Measurements from ENCODE around the gene CAMK1G.

Gene CAMK1G

GRCh38 chr1:209616366-209617046, 33.0 kb downstream of the CAMK1G start:
- TF ChIP-seq POLR2A (IDR thresholded peaks at IDR 0.05; ENCODE audit: low read depth, low read length) (no peak), POLR2AphosphoS5 (IDR thresholded peaks at IDR 0.05; ENCODE audit: low read depth, low read length) (no peak), TAF1 (IDR thresholded peaks at IDR 0.05; ENCODE audit: borderline replicate concordance, low read depth, low read length) (no peak)
- no peak for FAIRE-seq
- DNase-seq (ENCODE audit: insufficient read length) = no peak

- no peak for FAIRE-seq
- TF ChIP-seq TAF1 (IDR thresholded peaks at IDR 0.05; ENCODE audit: borderline replicate concordance, low read depth, low read length) (no peak), POLR2A (IDR thresholded peaks at IDR 0.05; ENCODE audit: low read depth, low read length) (no peak), POLR2AphosphoS5 (IDR thresholded peaks at IDR 0.05; ENCODE audit: low read depth, low read length) (no peak)
Observed at GRCh38 chr1:209617047-209617673, 33.6 kb downstream of the CAMK1G start.

DNA sequence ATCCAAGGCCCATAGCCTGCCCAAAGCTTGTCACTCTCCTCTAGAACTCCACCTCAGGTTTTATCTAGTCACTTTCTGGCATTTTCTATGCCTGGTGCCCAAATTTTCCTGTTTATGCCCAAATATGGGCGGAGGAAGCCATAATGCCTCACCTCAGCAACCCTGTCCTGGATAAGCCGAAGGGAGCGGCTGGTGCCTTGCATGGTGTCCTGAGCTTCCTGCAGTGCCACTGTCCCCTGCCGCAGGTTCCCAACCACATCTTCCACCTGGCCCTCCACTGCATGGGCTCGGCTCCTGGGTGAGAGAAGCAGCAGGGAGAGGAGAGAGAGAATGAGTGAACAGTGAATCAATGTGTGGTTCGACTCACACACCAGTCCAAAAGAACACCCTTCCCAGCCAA, 34.2 kb downstream of the CAMK1G start:
- no peak for FAIRE-seq
- no peak for DNase-seq (ENCODE audit: insufficient read length)
- TF ChIP-seq POLR2A (IDR thresholded peaks at IDR 0.05; ENCODE audit: low read depth, low read length) = no peak
- no peak for TF ChIP-seq TAF1 (IDR thresholded peaks at IDR 0.05; ENCODE audit: borderline replicate concordance, low read depth, low read length)
- TF ChIP-seq POLR2AphosphoS5 (IDR thresholded peaks at IDR 0.05; ENCODE audit: low read depth, low read length) = no peak

More at GRCh38 chr1:209617047-209617673, 33.6 kb downstream of the CAMK1G start:
- DNase-seq (ENCODE audit: insufficient read length) = no peak

DNA sequence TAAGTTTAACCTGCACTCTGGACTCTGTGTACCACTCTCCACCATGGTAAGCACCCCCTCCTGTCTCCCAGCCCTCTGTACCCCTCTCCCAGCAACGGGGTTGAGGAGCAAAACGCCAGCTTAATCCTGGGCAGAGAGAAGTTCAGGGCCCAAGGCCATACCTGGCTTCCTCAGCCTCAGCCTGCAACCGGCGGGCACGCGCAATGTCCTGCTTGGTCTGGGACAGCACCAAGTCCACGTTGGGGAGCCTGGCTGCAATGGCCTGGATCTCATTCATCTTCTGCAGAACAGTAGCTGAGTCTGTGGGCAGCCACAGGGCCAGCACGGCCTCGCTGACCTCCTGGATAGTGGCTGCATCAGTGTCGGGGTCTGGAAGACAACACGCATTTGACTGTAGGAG, 34.8 kb downstream of the CAMK1G start:
- TF ChIP-seq TAF1 (IDR thresholded peaks at IDR 0.05; ENCODE audit: borderline replicate concordance, low read depth, low read length) (no peak), POLR2AphosphoS5 (IDR thresholded peaks at IDR 0.05; ENCODE audit: low read depth, low read length) (no peak), POLR2A (IDR thresholded peaks at IDR 0.05; ENCODE audit: low read depth, low read length) (no peak)
- DNase-seq (ENCODE audit: insufficient read length) (no peak), FAIRE-seq (no peak)

DNA sequence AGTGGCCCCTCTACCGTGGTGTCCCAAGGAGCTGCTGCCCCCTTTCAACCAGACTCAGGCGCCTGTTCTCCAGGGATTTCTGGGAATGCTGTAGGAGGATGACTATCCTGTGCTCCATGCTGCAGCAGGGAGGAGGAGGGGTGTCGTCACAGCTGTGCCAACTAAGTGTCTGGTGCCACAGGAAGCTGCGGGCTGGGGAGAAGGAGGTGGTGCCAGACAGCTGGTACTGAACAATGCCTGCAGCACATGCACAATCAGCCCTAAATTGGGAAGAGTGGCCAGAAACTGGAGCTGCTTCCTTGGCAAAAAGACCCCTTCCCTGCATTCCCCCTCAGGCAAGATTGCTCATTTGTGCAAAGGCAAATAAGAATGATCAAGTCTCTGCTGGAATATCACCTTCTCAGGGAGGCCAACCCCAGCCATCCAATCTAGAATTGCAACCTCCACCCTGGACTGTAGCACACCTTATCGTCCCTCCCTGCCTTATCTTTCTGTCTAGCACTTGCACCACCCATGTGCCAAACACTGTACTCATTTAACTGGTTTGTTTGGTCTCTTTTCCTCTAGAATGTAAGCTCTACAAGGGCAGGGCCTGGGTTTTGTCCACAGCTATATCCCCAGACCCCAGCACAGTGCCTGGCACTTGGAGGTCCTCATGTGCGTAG, 35.4 kb downstream of the CAMK1G start:
- FAIRE-seq (no peak), DNase-seq (ENCODE audit: insufficient read length) (no peak)
- no peak for TF ChIP-seq TAF1 (IDR thresholded peaks at IDR 0.05; ENCODE audit: borderline replicate concordance, low read depth, low read length)
- TF ChIP-seq POLR2A (IDR thresholded peaks at IDR 0.05; ENCODE audit: low read depth, low read length) = no peak
- TF ChIP-seq POLR2AphosphoS5 (IDR thresholded peaks at IDR 0.05; ENCODE audit: low read depth, low read length) = no peak

DNA sequence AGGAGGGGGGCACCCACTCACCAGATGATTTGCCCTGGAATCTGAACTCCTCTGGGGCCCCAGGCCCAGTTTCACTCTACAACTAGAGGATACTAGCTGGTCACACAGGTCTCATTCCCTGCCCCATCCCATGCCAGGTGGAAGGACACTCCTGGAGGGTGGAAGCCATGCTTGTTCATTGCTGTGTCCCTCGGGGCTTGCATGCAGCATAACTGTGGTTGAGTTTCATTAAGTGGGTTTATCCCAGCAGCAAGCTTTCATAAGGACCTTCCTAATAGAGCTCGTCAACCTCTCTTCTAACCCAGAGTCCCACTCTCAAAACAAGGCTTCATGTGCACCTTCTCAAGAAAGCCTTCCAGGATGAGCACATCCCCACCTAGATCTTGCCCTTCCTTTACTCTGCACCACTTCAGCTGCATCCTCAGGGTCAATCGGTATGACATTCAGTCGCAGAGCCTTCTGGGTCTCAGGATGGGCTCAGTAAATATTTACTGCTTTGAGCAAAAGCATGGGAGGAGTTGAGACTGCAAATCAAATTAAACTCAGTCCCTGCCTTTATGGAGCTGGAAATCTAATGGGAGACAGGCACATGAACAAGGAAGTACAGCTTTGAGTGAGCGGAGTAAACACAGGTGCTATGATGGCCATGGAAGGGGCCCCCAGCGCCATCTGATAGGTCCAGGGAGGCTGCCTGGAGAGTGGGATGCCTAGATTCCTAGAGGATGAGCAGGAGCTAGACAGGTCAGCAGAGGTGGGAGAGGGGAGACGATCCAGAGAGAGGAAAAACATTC, 36.4 kb downstream of the CAMK1G start:
- TF ChIP-seq POLR2A (IDR thresholded peaks at IDR 0.05; ENCODE audit: low read depth, low read length) = no peak
- TF ChIP-seq TAF1 (IDR thresholded peaks at IDR 0.05; ENCODE audit: borderline replicate concordance, low read depth, low read length) = no peak
- no peak for TF ChIP-seq POLR2AphosphoS5 (IDR thresholded peaks at IDR 0.05; ENCODE audit: low read depth, low read length)
- DNase-seq (ENCODE audit: insufficient read length) (no peak), FAIRE-seq (no peak)

DNA sequence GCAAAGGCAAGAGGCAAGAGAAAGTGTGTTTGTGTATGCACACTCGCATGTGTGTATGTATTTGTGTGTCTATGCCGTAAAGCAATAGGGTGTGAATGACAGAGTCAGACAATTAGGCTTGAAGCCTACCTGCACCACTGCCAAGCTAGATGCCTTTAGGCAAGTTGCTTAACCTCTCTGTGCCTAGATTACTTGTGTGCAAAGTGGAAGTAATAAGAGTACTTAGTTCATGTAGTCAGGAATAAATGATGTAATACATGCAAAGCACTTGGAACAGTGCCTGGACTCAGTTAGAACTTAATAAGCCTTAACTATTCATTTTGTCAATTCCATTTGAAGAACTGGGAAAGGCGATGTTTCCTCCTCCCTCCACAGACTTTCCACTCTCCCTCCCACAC, 37.0 kb downstream of the CAMK1G start:
- no peak for DNase-seq (ENCODE audit: insufficient read length)
- TF ChIP-seq POLR2A (IDR thresholded peaks at IDR 0.05; ENCODE audit: low read depth, low read length) (no peak), POLR2AphosphoS5 (IDR thresholded peaks at IDR 0.05; ENCODE audit: low read depth, low read length) (no peak), TAF1 (IDR thresholded peaks at IDR 0.05; ENCODE audit: borderline replicate concordance, low read depth, low read length) (no peak)

GRCh38 chr1:209621286-209621685, 37.8 kb downstream of the CAMK1G start:
- TF ChIP-seq TAF1 (IDR thresholded peaks at IDR 0.05; ENCODE audit: borderline replicate concordance, low read depth, low read length) (no peak), POLR2A (IDR thresholded peaks at IDR 0.05; ENCODE audit: low read depth, low read length) (no peak), POLR2AphosphoS5 (IDR thresholded peaks at IDR 0.05; ENCODE audit: low read depth, low read length) (no peak)
- no peak for FAIRE-seq
- no peak for DNase-seq (ENCODE audit: insufficient read length)

More for the DNA sequence above, 37.0 kb downstream of the CAMK1G start:
- FAIRE-seq = no peak

GRCh38 chr1:209621741-209622655, 38.5 kb downstream of the CAMK1G start:
- FAIRE-seq (no peak), DNase-seq (ENCODE audit: insufficient read length) (no peak)
- TF ChIP-seq TAF1 (IDR thresholded peaks at IDR 0.05; ENCODE audit: borderline replicate concordance, low read depth, low read length) (no peak), POLR2AphosphoS5 (IDR thresholded peaks at IDR 0.05; ENCODE audit: low read depth, low read length) (no peak), POLR2A (IDR thresholded peaks at IDR 0.05; ENCODE audit: low read depth, low read length) (no peak)
